ENCODE measurements around the gene ARHGEF26. TPM values are rescaled to one million over a fixed set of nuclear protein-coding genes. Genes with fewer than 3 reads are reported as not detected.

Gene ARHGEF26
- total RNA-seq, 2 donors from 2014 or later, result 6.9 to 8.1 TPM

- DNase-seq (ENCODE audit: low spot score), result no peak
- Histone ChIP-seq H3K9me3 (no peaks in the 10 kb centered on the region), H3K4me3 (no peak overlapping the region), H3K4me1 (peaks cover 0 to 14% of the 10 kb centered on the region in 2 donors), H3K27me3 (no peaks in the 10 kb centered on the region), H3K27ac (peak overlapping the region; percentile 21 to 68), H3K36me3 (no peaks in the 10 kb centered on the region)
- TF ChIP-seq CTCF (IDR thresholded peaks at IDR 0.05), result no peak
Observed at GRCh38 chr3:154244644-154245043, 123.5 kb downstream of the ARHGEF26 start.

DNA sequence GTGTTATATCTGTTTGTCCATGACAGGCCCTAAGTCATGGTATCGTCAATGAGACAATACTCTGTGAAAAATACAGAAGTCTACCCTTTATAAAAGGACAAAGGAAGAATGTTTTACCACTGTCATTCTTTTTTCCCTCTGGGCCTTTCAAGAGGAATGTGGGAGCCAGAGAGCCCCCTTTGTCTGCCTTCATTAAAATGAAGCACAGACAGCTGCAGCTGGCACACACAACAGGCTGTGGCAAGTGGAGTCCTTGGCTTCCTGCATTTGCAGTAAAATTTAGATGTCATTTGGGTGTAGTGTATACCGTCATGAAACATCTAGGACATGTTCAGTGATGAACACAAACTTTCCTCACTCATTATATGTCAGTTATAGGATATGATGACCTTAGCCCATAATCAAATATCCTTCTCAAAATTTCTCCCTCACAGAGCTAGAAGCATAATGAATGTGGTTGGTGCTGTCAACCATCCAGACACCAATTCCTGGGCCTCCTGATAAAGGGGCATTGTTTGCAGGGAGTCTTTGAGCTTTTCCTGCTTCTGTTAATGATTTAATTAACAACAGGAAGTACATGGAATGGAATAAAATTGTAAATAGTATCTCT lies 126.7 kb downstream of the ARHGEF26 start:
- Histone ChIP-seq H3K36me3 (no peaks in the 10 kb centered on the region), H3K9me3 (no peaks in the 10 kb centered on the region), H3K27ac (no peak overlapping the region), H3K27me3 (no peaks in the 10 kb centered on the region), H3K4me1 (peaks cover 0 to 15% of the 10 kb centered on the region in 2 donors), H3K4me3 (no peak overlapping the region)
- no peak for TF ChIP-seq CTCF (IDR thresholded peaks at IDR 0.05)
- DNase-seq (ENCODE audit: low spot score), result no peak

DNA sequence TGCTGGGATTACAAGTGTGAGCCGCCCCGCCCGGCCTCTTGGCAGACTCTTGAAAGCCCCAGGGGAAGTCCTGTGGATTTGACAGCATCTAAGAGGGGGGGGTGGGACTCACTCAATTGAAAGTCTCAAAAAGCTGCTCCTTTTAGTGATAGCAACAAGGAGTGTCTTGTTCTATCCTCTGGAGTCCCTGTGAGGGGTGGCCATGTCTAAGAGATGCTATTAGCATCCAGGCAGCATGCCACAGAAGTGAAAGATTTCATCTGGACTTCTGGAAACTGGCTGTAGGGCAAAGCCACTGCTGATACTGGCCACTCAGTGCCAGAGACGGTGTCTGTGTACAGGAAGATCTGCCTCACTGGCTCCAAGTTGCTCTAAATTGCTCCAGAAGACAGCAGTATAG lies 129.1 kb downstream of the ARHGEF26 start:
- Histone ChIP-seq H3K27ac (no peak overlapping the region), H3K9me3 (no peaks in the 10 kb centered on the region), H3K36me3 (peaks cover 5% of the 10 kb centered on the region), H3K27me3 (no peaks in the 10 kb centered on the region), H3K4me3 (no peak overlapping the region), H3K4me1 (peaks cover 0 to 12% of the 10 kb centered on the region in 2 donors)
- TF ChIP-seq CTCF (IDR thresholded peaks at IDR 0.05), result no peak
- DNase-seq (ENCODE audit: low spot score), result no peak

GRCh38 chr3:154251610-154252009 lies 130.4 kb downstream of the ARHGEF26 start:
- Histone ChIP-seq H3K9me3 (no peaks in the 10 kb centered on the region), H3K36me3 (peaks cover 12% of the 10 kb centered on the region), H3K4me3 (no peak overlapping the region), H3K4me1 (peaks cover 0 to 8% of the 10 kb centered on the region in 2 donors), H3K27me3 (no peaks in the 10 kb centered on the region), H3K27ac (no peak overlapping the region)
- DNase-seq (ENCODE audit: low spot score), result no peak
- TF ChIP-seq CTCF (IDR thresholded peaks at IDR 0.05), result no peak

- TF ChIP-seq CTCF (IDR thresholded peaks at IDR 0.05), result peak; percentile 70 to 94
- peaks cover 19% of the 10 kb centered on the region for H3K36me3 ChIP-seq
- peaks cover 0 to 8% of the 10 kb centered on the region in 2 donors for H3K4me1 ChIP-seq
- no peak overlapping the region for H3K27ac ChIP-seq
- H3K27me3 ChIP-seq, result no peaks in the 10 kb centered on the region
- DNase-seq (ENCODE audit: low spot score), result peak; percentile 93
- H3K4me3 ChIP-seq, result no peak overlapping the region
- H3K9me3 ChIP-seq, result no peaks in the 10 kb centered on the region
Observed at GRCh38 chr3:154252759-154253638, 131.8 kb downstream of the ARHGEF26 start.
